ENCODE data around the gene EXOC6.

DNA sequence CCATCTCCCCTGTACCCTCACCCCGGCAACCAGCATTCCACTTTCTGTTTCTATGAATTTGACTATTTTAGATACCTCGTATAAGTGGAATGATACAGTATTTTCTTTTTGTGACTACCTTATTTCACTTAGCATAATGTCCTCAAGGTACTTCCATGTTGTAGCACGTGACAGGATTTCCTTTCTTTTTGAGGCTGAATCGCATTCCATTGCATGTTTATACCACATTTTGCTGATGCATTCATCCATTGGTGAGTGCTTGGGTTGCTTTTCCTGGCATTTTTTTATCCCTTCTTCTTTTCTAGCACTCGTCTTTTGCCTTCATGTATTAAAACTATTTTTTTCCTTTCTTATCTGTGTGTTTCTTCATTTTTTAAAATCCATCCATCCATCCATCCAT lies 22.3 kb upstream of the EXOC6 start:
- TF ChIP-seq POLR2A (IDR thresholded peaks at IDR 0.05) (no peak), EP300 (IDR thresholded peaks at IDR 0.05) (no peak)
- TF ChIP-seq, protein P1, sequence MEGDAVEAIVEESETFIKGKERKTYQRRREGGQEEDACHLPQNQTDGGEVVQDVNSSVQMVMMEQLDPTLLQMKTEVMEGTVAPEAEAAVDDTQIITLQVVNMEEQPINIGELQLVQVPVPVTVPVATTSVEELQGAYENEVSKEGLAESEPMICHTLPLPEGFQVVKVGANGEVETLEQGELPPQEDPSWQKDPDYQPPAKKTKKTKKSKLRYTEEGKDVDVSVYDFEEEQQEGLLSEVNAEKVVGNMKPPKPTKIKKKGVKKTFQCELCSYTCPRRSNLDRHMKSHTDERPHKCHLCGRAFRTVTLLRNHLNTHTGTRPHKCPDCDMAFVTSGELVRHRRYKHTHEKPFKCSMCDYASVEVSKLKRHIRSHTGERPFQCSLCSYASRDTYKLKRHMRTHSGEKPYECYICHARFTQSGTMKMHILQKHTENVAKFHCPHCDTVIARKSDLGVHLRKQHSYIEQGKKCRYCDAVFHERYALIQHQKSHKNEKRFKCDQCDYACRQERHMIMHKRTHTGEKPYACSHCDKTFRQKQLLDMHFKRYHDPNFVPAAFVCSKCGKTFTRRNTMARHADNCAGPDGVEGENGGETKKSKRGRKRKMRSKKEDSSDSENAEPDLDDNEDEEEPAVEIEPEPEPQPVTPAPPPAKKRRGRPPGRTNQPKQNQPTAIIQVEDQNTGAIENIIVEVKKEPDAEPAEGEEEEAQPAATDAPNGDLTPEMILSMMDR (IDR thresholded peaks at IDR 0.05), result no peak
